B cell (primary cell): ENCODE results near the gene YARS2. TPM values are rescaled to one million over a fixed set of nuclear protein-coding genes. Genes with fewer than 3 reads are reported as not detected.

Source experiments
- ATAC-seq: fragments of 200-7000 bp; cut with Tn5 transposase; one replicate; pipeline ENCODE4 v1.10.0; 2021; ENCODE audit warnings: low read depth, mild to moderate bottlenecking, moderate number of reproducible peaks, moderate library complexity
- CTCF ChIA-PET: fragments of 350-600 bp; sonication (Branson Sonifier 250); formaldehyde crosslinking; loops from one replicate; lab custom pipeline; 2021; ENCODE audit warnings: antibody characterized with exemption, inconsistent platforms; lab: Charles Lee
- POLR2A ChIA-PET: fragments of 350-600 bp; sonication (Branson Sonifier 250); formaldehyde crosslinking; loops from one replicate; lab custom pipeline; 2021; ENCODE audit warnings: antibody characterized with exemption; lab: Charles Lee
- DNase-seq: peaks from one replicate; pipeline ENCODE4 v3.0.0; 2013
- H2AFZ ChIP-seq: 2 replicates; pipeline ENCODE4 v1.6.1; 2012; ENCODE audit warnings: mild to moderate bottlenecking, low read depth, low read length; ENCODE audit not compliant: insufficient read depth, poor library complexity, severe bottlenecking
- H3K27ac ChIP-seq, 2 donors: 1 replicate in 1 of 2; 2 replicates in 1 of 2; pipeline ENCODE4 v1.5.1; 2012 to 2013; ENCODE audit warnings: low read length in 2 of 2, mild to moderate bottlenecking in 2 of 2, moderate library complexity in 1 of 2
- H3K27me3 ChIP-seq, 4 experiments: fragments of 200-600 bp in 1 of 4; sonication (generic) in 1 of 4; replicated peaks in 1 of 4; 1 replicate in 2 of 4; 2 replicates in 2 of 4; pipeline versions ENCODE4 v1.6.1 to v1.7.0; 2013 to 2016; ENCODE audit warnings: low read length in 3 of 4, mild to moderate bottlenecking in 2 of 4, mixed read lengths in 1 of 4, moderate library complexity in 1 of 4; ENCODE audit not compliant: insufficient read depth in 4 of 4, control insufficient read depth in 3 of 4; ENCODE audit errors: control extremely low read depth in 1 of 4
- H3K36me3 ChIP-seq, 2 experiments: replicated peaks in 1 of 2; 1 replicate in 1 of 2; 2 replicates in 1 of 2; pipeline versions ENCODE4 v1.6.1 to v1.7.1; 2013; ENCODE audit warnings: low read length in 1 of 2; ENCODE audit not compliant: insufficient read depth in 2 of 2, control insufficient read depth in 1 of 2; ENCODE audit errors: control extremely low read depth in 1 of 2, extremely low read depth in 1 of 2
- H3K4me1 ChIP-seq, 2 donors: fragments of 200-600 bp in 1 of 2; sonication (generic) in 1 of 2; 1 replicate in 1 of 2; 2 replicates in 1 of 2; pipeline versions ENCODE4 v1.5.1 to v1.6.1; 2013 to 2017; ENCODE audit warnings: low read length in 2 of 2; ENCODE audit not compliant: control insufficient read depth in 2 of 2, insufficient read depth in 2 of 2
- H3K4me2 ChIP-seq: replicated peaks from 2 replicates; pipeline ENCODE3; 2012; ENCODE audit warnings: mild to moderate bottlenecking, low read depth, low read length; ENCODE audit not compliant: poor library complexity, severe bottlenecking
- H3K4me3 ChIP-seq, 5 experiments: fragments of 200-600 bp in 1 of 5; sonication (generic) in 1 of 5; 1 replicate in 3 of 5; 2 replicates in 2 of 5; pipeline versions ENCODE4 v1.5.1 to v1.7.0; 2011 to 2016; ENCODE audit warnings: low read length in 4 of 5, mild to moderate bottlenecking in 4 of 5, low read depth in 2 of 5, control low read depth in 1 of 5, moderate library complexity in 1 of 5; ENCODE audit not compliant: insufficient read depth in 1 of 5; ENCODE audit errors: control extremely low read depth in 1 of 5, extremely low read depth in 1 of 5
- H3K79me2 ChIP-seq: fragments of 200-600 bp; sonication (generic); one replicate; pipeline ENCODE4 v1.6.0; 2016; ENCODE audit warnings: low read length; ENCODE audit not compliant: control insufficient read depth, insufficient read depth
- H3K9ac ChIP-seq: fragments of 200-600 bp; sonication (generic); 2 replicates; pipeline ENCODE4 v1.6.1; 2017; ENCODE audit warnings: mild to moderate bottlenecking, low read length, moderate library complexity
- H3K9me3 ChIP-seq, 3 donors: one replicate each; pipeline versions ENCODE4 v1.6.1 to v1.7.1; 2013; ENCODE audit warnings: low read length in 2 of 3; ENCODE audit not compliant: control insufficient read depth in 2 of 3, insufficient read depth in 1 of 3; ENCODE audit errors: control extremely low read depth in 1 of 3
- H4K20me1 ChIP-seq: 2 replicates; pipeline ENCODE4 v1.6.0; 2012; ENCODE audit warnings: mild to moderate bottlenecking, low read length; ENCODE audit not compliant: insufficient read depth, control insufficient read depth, poor library complexity, severe bottlenecking
- H3K27ac Mint-ChIP-seq: one replicate; pipeline ENCODE4 v1.8.0; 2021; ENCODE audit warnings: mixed read lengths
- H3K27me3 Mint-ChIP-seq: one replicate; pipeline ENCODE4 v1.8.0; 2021; ENCODE audit warnings: mixed read lengths
- H3K4me1 Mint-ChIP-seq: one replicate; pipeline ENCODE4 v1.8.0; 2021; ENCODE audit warnings: mixed read lengths
- H3K4me3 Mint-ChIP-seq: one replicate; pipeline ENCODE4 v1.8.0; 2021; ENCODE audit warnings: mixed read lengths
- H3K9me3 Mint-ChIP-seq: one replicate; pipeline ENCODE4 v1.8.0; 2022; ENCODE audit warnings: mixed read lengths; ENCODE audit not compliant: insufficient read depth
- CTCF ChIP-seq: fragments of 200-600 bp; IDR thresholded peaks from one replicate; pipeline ENCODE4 v1.8.0; 2022; ENCODE audit warnings: antibody characterized with exemption, mild to moderate bottlenecking
- EZH2 ChIP-seq: IDR thresholded peaks from 2 replicates; pipeline ENCODE4 v1.6.1; 2012; ENCODE audit warnings: borderline replicate concordance, low read depth, mild to moderate bottlenecking, moderate library complexity, low read length; ENCODE audit not compliant: insufficient read depth, poor library complexity, severe bottlenecking
- WGBS: methylation state at CpG from one replicate; pipeline ENCODE4 v1.1.5; 2013; ENCODE audit warnings: missing lambda C conversion rate; ENCODE audit not compliant: insufficient coverage; 5-methylcytosine and 5-hydroxymethylcytosine counted together
- intact Hi-C: fragments of 100-400 bp; cut with micrococcal nuclease; formaldehyde crosslinking; loops from one replicate; pipeline ENCODE4 v1.10.0; 2022
- polyA plus RNA-seq: library from polyadenylated mRNA; depleted of rRNA; stranded (reverse); fragments of >200 nt; gene quantifications from 2 replicates; pipeline ENCODE4 v1.2.3, GENCODE V29; 2012
- small RNA-seq: library from RNA; depleted of rRNA; stranded (forward); fragments of <200 nt; gene quantifications from one replicate; pipeline ENCODE3, GENCODE V24; 2012; ENCODE audit warnings: low replicate concordance, low read depth; ENCODE audit not compliant: insufficient read length
- total RNA-seq, 2 donors: library from RNA; stranded (reverse); fragments of 120-200 nt in 1 of 2; gene quantifications; 1 replicate in 1 of 2; 2 replicates in 1 of 2; pipeline versions ENCODE4 v1.2.3 to v1.2.4, GENCODE V29; 2013 to 2022

Gene YARS2
- total and polyA plus RNA-seq, 2 donors (not counting 1 experiment from before 2014, with no cell fraction given) = 14.6 to 18.8 TPM

- WGBS = no CpG with 5 or more reads among the region's 2 CpGs
- peaks cover 0 to 3% (median 1%) of the 10 kb centered on the region in 3 donors for H3K9me3 ChIP-seq
- Mint-ChIP-seq H3K4me1 (peaks cover 11% of the 10 kb centered on the region), H3K4me3 (no peak overlapping the region), H3K27ac (no peak overlapping the region), H3K9me3 (no peaks in the 10 kb centered on the region), H3K27me3 (no peaks in the 10 kb centered on the region)
- no peaks in the 10 kb centered on the region for H3K4me1 ChIP-seq
- ChIA-PET POLR2A (no interaction called here), CTCF (no interaction called here)
- DNase-seq (no peak), ATAC-seq (no peak)
- no peak overlapping the region for H3K27ac ChIP-seq
- H3K36me3 ChIP-seq = peaks cover 2 to 4% of the 10 kb centered on the region in 2 experiments
- H3K4me2 ChIP-seq = no peak overlapping the region
- no peak overlapping the region for H3K4me3 ChIP-seq
- intact Hi-C loops = no loop called here
- H3K9ac ChIP-seq = no peak overlapping the region
- H4K20me1 ChIP-seq = no peaks in the 10 kb centered on the region
- H3K27me3 ChIP-seq = no peaks in the 10 kb centered on the region
- peaks cover 51% of the 10 kb centered on the region for H3K79me2 ChIP-seq
- H2AFZ ChIP-seq = no peak overlapping the region
- no peak for TF ChIP-seq CTCF
- no peak for TF ChIP-seq EZH2
Measured at GRCh38 chr12:32698285-32698684, 57.4 kb downstream of the YARS2 start.

- H3K27ac ChIP-seq = no peak overlapping the region
- Mint-ChIP-seq H3K27me3 (no peaks in the 10 kb centered on the region), H3K9me3 (no peaks in the 10 kb centered on the region), H3K4me1 (peaks cover 13% of the 10 kb centered on the region), H3K27ac (no peak overlapping the region), H3K4me3 (no peak overlapping the region)
- H3K36me3 ChIP-seq = peaks cover 2 to 4% of the 10 kb centered on the region in 2 experiments
- CTCF ChIA-PET = no interaction called here
- TF ChIP-seq EZH2 = no peak
- no peak for TF ChIP-seq CTCF
- H3K4me3 ChIP-seq = no peak overlapping the region
- no peak overlapping the region for H3K9ac ChIP-seq
- 100% methylated on average over 1 of the region's 1 CpG for WGBS
- ATAC-seq = no peak
- no peak for DNase-seq
- H4K20me1 ChIP-seq = peaks cover 2% of the 10 kb centered on the region
- no peaks in the 10 kb centered on the region for H3K4me1 ChIP-seq
- no peaks in the 10 kb centered on the region for H3K27me3 ChIP-seq
- H3K9me3 ChIP-seq = peaks cover 0 to 3% (median 1%) of the 10 kb centered on the region in 3 donors
- intact Hi-C loops = no loop called here
- H2AFZ ChIP-seq = no peak overlapping the region
- no peak overlapping the region for H3K4me2 ChIP-seq
- peaks cover 59% of the 10 kb centered on the region for H3K79me2 ChIP-seq
- POLR2A ChIA-PET = no interaction called here
Measured at GRCh38 chr12:32697445-32697844, 58.3 kb downstream of the YARS2 start.

Small RNAs within 50 kb of the gene (small RNA-seq; reads per million reads assigned to genes)
- gene RF00019 = not detected

Other genes starting within 250 kb of the YARS2 start
- gene DNM1L, start 76.6 kb downstream of the YARS2 start, total RNA-seq = 74.2 and 76.0 TPM in 2 replicates
- 23.3 and 30.3 TPM in 2 replicates for gene DNM1L, start 76.6 kb downstream of the YARS2 start, polyA plus RNA-seq
- not detected in 2 replicates for gene PKP2, start 140.9 kb upstream of the YARS2 start, total RNA-seq
- gene PKP2, start 140.9 kb upstream of the YARS2 start, polyA plus RNA-seq = not detected in 2 replicates